ENCODE data around the gene TBC1D14.

The TBC1D14 gene

GRCh38 chr4:6951880-6952381 is 42.3 kb downstream of the TBC1D14 start:
- DNase-seq (ENCODE audit: low read depth in 2 of 2) = no peak

GRCh38 chr4:6953751-6954380 is 44.2 kb downstream of the TBC1D14 start:
- no peak for DNase-seq (ENCODE audit: low read depth in 2 of 2)

GRCh38 chr4:6955261-6955911 is 45.8 kb downstream of the TBC1D14 start:
- DNase-seq (ENCODE audit: low read depth in 2 of 2) = no peak

GRCh38 chr4:6956087-6956433 is 46.4 kb downstream of the TBC1D14 start:
- DNase-seq (ENCODE audit: low read depth in 2 of 2) = no peak

- DNase-seq (ENCODE audit: low read depth in 2 of 2) = no peak
Measured at GRCh38 chr4:6956434-6957147, 47.0 kb downstream of the TBC1D14 start.

GRCh38 chr4:6957148-6957520 is 47.5 kb downstream of the TBC1D14 start:
- no peak for DNase-seq (ENCODE audit: low read depth in 2 of 2)

GRCh38 chr4:6957994-6958393 is 48.4 kb downstream of the TBC1D14 start:
- DNase-seq (ENCODE audit: low read depth in 2 of 2) = no peak

- no peak for DNase-seq (ENCODE audit: low read depth in 2 of 2)
Measured at GRCh38 chr4:6959261-6959660, 49.6 kb downstream of the TBC1D14 start.

GRCh38 chr4:6960154-6960553 is 50.5 kb downstream of the TBC1D14 start:
- no peak for DNase-seq (ENCODE audit: low read depth in 2 of 2)

- DNase-seq (ENCODE audit: low read depth in 2 of 2) = no peak
Measured at GRCh38 chr4:6960628-6961412, 51.2 kb downstream of the TBC1D14 start.

- DNase-seq (ENCODE audit: low read depth in 2 of 2) = no peak
Measured at GRCh38 chr4:6961496-6962210, 52.0 kb downstream of the TBC1D14 start.

GRCh38 chr4:6962211-6963041 is 52.8 kb downstream of the TBC1D14 start:
- no peak for DNase-seq (ENCODE audit: low read depth in 2 of 2)

GRCh38 chr4:6963139-6963611 is 53.5 kb downstream of the TBC1D14 start:
- no peak for DNase-seq (ENCODE audit: low read depth in 2 of 2)

GRCh38 chr4:6964858-6965257 is 55.2 kb downstream of the TBC1D14 start:
- no peak for DNase-seq (ENCODE audit: low read depth in 2 of 2)

GRCh38 chr4:6965329-6965728 is 55.7 kb downstream of the TBC1D14 start:
- DNase-seq (ENCODE audit: low read depth in 2 of 2) = no peak

GRCh38 chr4:6967846-6968340 is 58.3 kb downstream of the TBC1D14 start:
- DNase-seq (ENCODE audit: low read depth in 2 of 2) = no peak

GRCh38 chr4:6968496-6968895 is 58.9 kb downstream of the TBC1D14 start:
- no peak for DNase-seq (ENCODE audit: low read depth in 2 of 2)

- no peak for DNase-seq (ENCODE audit: low read depth in 2 of 2)
Measured at GRCh38 chr4:6969826-6970800, 60.5 kb downstream of the TBC1D14 start.
